H1 (cell line): ENCODE data around the gene FAM171A1. TPM values are rescaled to one million over a fixed set of nuclear protein-coding genes. Genes with fewer than 3 reads are reported as not detected.

ENCODE experiments used
- CTCF ChIA-PET: fragments of 300-600 bp; sonication (Branson Sonifier 250); formaldehyde crosslinking; loops from one replicate; lab custom pipeline; 2021; ENCODE audit not compliant: partially characterized antibody; lab: Charles Lee
- POLR2A ChIA-PET: fragments of 300-600 bp; sonication (Branson Sonifier 250); formaldehyde crosslinking; loops from one replicate; lab custom pipeline; 2021; ENCODE audit warnings: inconsistent platforms; ENCODE audit not compliant: partially characterized antibody; lab: Charles Lee
- DNase-seq, 2 experiments: peaks; one replicate each; pipeline versions ENCODE4 v3.0.0 to v3.0.0-alpha.2; 2010 to 2022; ENCODE audit warnings: low spot score in 2 of 2, low read depth in 1 of 2, mixed read lengths in 1 of 2
- FAIRE-seq: peaks from 2 replicates; lab custom pipeline; 2011; peaks lifted over from hg19 to GRCh38; lab: Jason Lieb, UNC
- H2AFZ ChIP-seq: 2 replicates; pipeline ENCODE4 v1.8.1; 2012; ENCODE audit warnings: low read length, inconsistent platforms
- H2AK5ac ChIP-seq: 2 replicates; pipeline ENCODE4 v1.6.1; 2013; ENCODE audit warnings: low read depth, low read length
- H2BK120ac ChIP-seq: replicated peaks from 2 replicates; pipeline ENCODE3; 2013; ENCODE audit warnings: low read depth, low read length, inconsistent platforms
- H2BK12ac ChIP-seq: 2 replicates; pipeline ENCODE4 v1.6.1; 2013; ENCODE audit warnings: low read depth, low read length
- H2BK15ac ChIP-seq: 2 replicates; pipeline ENCODE4 v1.6.1; 2013; ENCODE audit warnings: low read length
- H2BK20ac ChIP-seq: 2 replicates; pipeline ENCODE4 v1.6.1; 2013; ENCODE audit warnings: low read length
- H2BK5ac ChIP-seq: 2 replicates; pipeline ENCODE4 v1.6.1; 2013; ENCODE audit warnings: low read depth, low read length
- H3K14ac ChIP-seq: 2 replicates; pipeline ENCODE4 v1.6.1; 2013; ENCODE audit warnings: inconsistent platforms; ENCODE audit not compliant: insufficient read length
- H3K18ac ChIP-seq: 2 replicates; pipeline ENCODE4 v1.6.1; 2013; ENCODE audit warnings: low read length; ENCODE audit errors: extremely low read depth
- H3K23ac ChIP-seq: 2 replicates; pipeline ENCODE4 v1.6.1; 2013; ENCODE audit warnings: inconsistent platforms; ENCODE audit not compliant: insufficient read length
- H3K23me2 ChIP-seq: 2 replicates; pipeline ENCODE4 v1.6.1; 2013; ENCODE audit warnings: low read depth, low read length
- H3K27ac ChIP-seq: 2 replicates; pipeline ENCODE4 v1.6.1; 2011; ENCODE audit warnings: low read depth, low read length, inconsistent platforms
- H3K27me3 ChIP-seq, 4 experiments: replicated peaks in 1 of 4; 1 replicate in 1 of 4; 2 replicates in 3 of 4; pipeline versions ENCODE4 v1.6.1 to v1.8.1; 2011 to 2013; ENCODE audit warnings: low read length in 3 of 4, mild to moderate bottlenecking in 3 of 4, inconsistent platforms in 2 of 4, mixed read lengths in 2 of 4, moderate library complexity in 1 of 4; ENCODE audit not compliant: control insufficient read depth in 3 of 4, insufficient read depth in 3 of 4; ENCODE audit errors: extremely low read depth in 1 of 4
- H3K36me3 ChIP-seq, 4 experiments: 2 replicates each; pipeline versions ENCODE4 v1.6.1 to v1.8.1; 2011 to 2013; ENCODE audit warnings: mild to moderate bottlenecking in 4 of 4, low read length in 3 of 4, moderate library complexity in 2 of 4, control low read depth in 1 of 4, inconsistent platforms in 1 of 4; ENCODE audit not compliant: insufficient read depth in 4 of 4, control insufficient read depth in 2 of 4
- H3K4ac ChIP-seq: replicated peaks from 2 replicates; pipeline ENCODE3; 2013; ENCODE audit warnings: low read length, low read depth, mixed read lengths, inconsistent platforms; ENCODE audit not compliant: insufficient read length
- H3K4me1 ChIP-seq, 4 experiments: replicated peaks in 1 of 4; 1 replicate in 1 of 4; 2 replicates in 3 of 4; pipeline versions ENCODE4 v1.6.1 to v1.8.1; 2011 to 2013; ENCODE audit warnings: low read length in 3 of 4, inconsistent platforms in 2 of 4, mixed read lengths in 1 of 4; ENCODE audit not compliant: insufficient read depth in 4 of 4, control insufficient read depth in 3 of 4
- H3K4me2 ChIP-seq, 2 experiments: 2 replicates each; pipeline versions ENCODE4 v1.6.1 to v1.8.1; 2011 to 2013; ENCODE audit warnings: low read depth in 2 of 2, low read length in 2 of 2, control low read depth in 1 of 2, inconsistent platforms in 1 of 2, mild to moderate bottlenecking in 1 of 2; ENCODE audit not compliant: insufficient read depth in 1 of 2
- H3K4me3 ChIP-seq, 4 experiments: fragments of 200-600, 300-600 bp in 1 of 4; sonication (generic), shearing (Covaris generic), sonication (Bioruptor Twin) in 1 of 4; 2 replicates each; pipeline versions ENCODE4 v1.5.1 to v1.8.1; 2011 to 2016; ENCODE audit warnings: low read length in 4 of 4, low read depth in 3 of 4, control low read depth in 2 of 4, inconsistent platforms in 2 of 4, mild to moderate bottlenecking in 2 of 4, mixed read lengths in 1 of 4, moderate library complexity in 1 of 4; ENCODE audit not compliant: insufficient read depth in 2 of 4; ENCODE audit errors: extremely low read depth in 1 of 4
- H3K56ac ChIP-seq: replicated peaks from 2 replicates; pipeline ENCODE3; 2013; ENCODE audit warnings: low read depth, mild to moderate bottlenecking, mixed read lengths, low read length, inconsistent platforms; ENCODE audit not compliant: insufficient read length
- H3K79me1 ChIP-seq: 2 replicates; pipeline ENCODE4 v1.6.1; 2013; ENCODE audit warnings: low read depth, low read length, control low read depth
- H3K79me2 ChIP-seq, 2 experiments: 2 replicates each; pipeline versions ENCODE4 v1.6.1 to v1.8.1; 2012 to 2013; ENCODE audit warnings: low read length in 2 of 2, mild to moderate bottlenecking in 2 of 2, inconsistent platforms in 1 of 2; ENCODE audit not compliant: insufficient read depth in 2 of 2, control insufficient read depth in 1 of 2
- H3K9ac ChIP-seq, 4 experiments: replicated peaks in 1 of 4; 1 replicate in 1 of 4; 2 replicates in 3 of 4; pipeline versions ENCODE4 v1.6.1 to v1.8.1; 2011 to 2013; ENCODE audit warnings: low read depth in 3 of 4, low read length in 3 of 4, control low read depth in 2 of 4, mild to moderate bottlenecking in 2 of 4, moderate library complexity in 2 of 4, inconsistent platforms in 1 of 4; ENCODE audit errors: extremely low read depth in 1 of 4
- H3K9me3 ChIP-seq, 2 experiments: 2 replicates each; pipeline versions ENCODE4 v1.6.1 to v1.8.1; 2012 to 2013; ENCODE audit warnings: mild to moderate bottlenecking in 2 of 2, moderate library complexity in 2 of 2, control low read depth in 1 of 2, inconsistent platforms in 1 of 2, low read depth in 1 of 2, low read length in 1 of 2, mixed read lengths in 1 of 2; ENCODE audit not compliant: insufficient read depth in 2 of 2
- H4K20me1 ChIP-seq, 2 experiments: replicated peaks in 1 of 2; 2 replicates each; pipeline versions ENCODE3 to v1.8.1; 2011 to 2013; ENCODE audit warnings: inconsistent platforms in 2 of 2, low read length in 2 of 2, mild to moderate bottlenecking in 1 of 2; ENCODE audit not compliant: insufficient read depth in 2 of 2, control insufficient read depth in 1 of 2
- H4K5ac ChIP-seq: 2 replicates; pipeline ENCODE4 v1.6.1; 2013; ENCODE audit warnings: low read length, low read depth, mixed read lengths, inconsistent platforms; ENCODE audit not compliant: insufficient read length
- H4K8ac ChIP-seq: 2 replicates; pipeline ENCODE4 v1.8.0; 2013; ENCODE audit warnings: mild to moderate bottlenecking, moderate library complexity, low read length, inconsistent platforms; ENCODE audit not compliant: insufficient read depth; ENCODE audit errors: extremely low read depth
- H4K91ac ChIP-seq: replicated peaks from 2 replicates; pipeline ENCODE3; 2013; ENCODE audit warnings: low read length, mixed read lengths, inconsistent platforms; ENCODE audit not compliant: insufficient read length
- CHD1 ChIP-seq: IDR thresholded peaks from 2 replicates; pipeline ENCODE4 v1.6.1; 2012; ENCODE audit warnings: low read depth, low read length, improper control_type of control experiment
- EP300 ChIP-seq, 2 experiments: IDR thresholded peaks; 1 replicate in 1 of 2; 2 replicates in 1 of 2; pipeline ENCODE4 v1.6.1; 2011 to 2012; ENCODE audit warnings: low read depth in 2 of 2, low read length in 2 of 2, mild to moderate bottlenecking in 2 of 2, borderline replicate concordance in 1 of 2, inconsistent platforms in 1 of 2, moderate library complexity in 1 of 2
- EZH2 ChIP-seq: fragments of 200-600 bp; sonication (generic); IDR thresholded peaks from 2 replicates; pipeline ENCODE4 v1.7.1; 2012; ENCODE audit warnings: low read depth, mild to moderate bottlenecking, moderate library complexity, low read length, inconsistent platforms; ENCODE audit not compliant: severe bottlenecking
- GABPA ChIP-seq: IDR thresholded peaks from 2 replicates; pipeline ENCODE4 v1.6.1; 2011; ENCODE audit warnings: mild to moderate bottlenecking, low read length, moderate library complexity, borderline replicate concordance; ENCODE audit not compliant: insufficient read depth
- KDM4A ChIP-seq: IDR thresholded peaks from one replicate; pipeline ENCODE4 v1.7.1; 2012; ENCODE audit warnings: low read depth, mild to moderate bottlenecking, moderate library complexity, low read length, inconsistent platforms; ENCODE audit not compliant: severe bottlenecking
- KDM5A ChIP-seq: fragments of 200-600 bp; IDR thresholded peaks from 2 replicates; pipeline ENCODE4 v1.7.1; 2012; ENCODE audit warnings: mild to moderate bottlenecking, low read length, inconsistent platforms, mixed read lengths
- NRF1 ChIP-seq: IDR thresholded peaks from 2 replicates; pipeline ENCODE4 v1.6.1; 2011; ENCODE audit warnings: mild to moderate bottlenecking, low read depth, low read length, improper control_type of control experiment
- PHF8 ChIP-seq: fragments of 200-600 bp; sonication (generic); conservative IDR thresholded peaks from 2 replicates; pipeline ENCODE4 v1.7.1; 2012; ENCODE audit warnings: low read depth, mild to moderate bottlenecking, inconsistent platforms, low read length, moderate library complexity
- RAD21 ChIP-seq, 2 experiments: IDR thresholded peaks in 1 of 2; conservative IDR thresholded peaks in 1 of 2; 2 replicates each; pipeline ENCODE4 v1.6.1; 2011; ENCODE audit warnings: low read depth in 2 of 2, low read length in 2 of 2, improper control_type of control experiment in 1 of 2, inconsistent platforms in 1 of 2, mild to moderate bottlenecking in 1 of 2, moderate library complexity in 1 of 2
- SIN3A ChIP-seq, 2 experiments: IDR thresholded peaks in 1 of 2; conservative IDR thresholded peaks in 1 of 2; 2 replicates each; pipeline ENCODE4 v1.6.1; 2011 to 2012; ENCODE audit warnings: low read length in 2 of 2, improper control_type of control experiment in 1 of 2, low read depth in 1 of 2, mild to moderate bottlenecking in 1 of 2
- SRF ChIP-seq: IDR thresholded peaks from 2 replicates; pipeline ENCODE4 v1.6.1; 2011; ENCODE audit warnings: mild to moderate bottlenecking, low read depth, low read length, moderate library complexity
- TEAD4 ChIP-seq: IDR thresholded peaks from 2 replicates; pipeline ENCODE4 v1.6.1; 2012; ENCODE audit warnings: low read depth, low read length, inconsistent platforms, mixed read lengths
- WGBS, 2 experiments: shearing (Covaris generic) in 1 of 2; methylation state at CpG; one replicate each; pipeline versions ENCODE4 v1.1.6 to v1.1.7; 2013 to 2015; ENCODE audit warnings: low lambda C conversion rate in 2 of 2, mixed read lengths in 2 of 2, inconsistent platforms in 1 of 2, low coverage in 1 of 2, missing lambda C conversion rate in 1 of 2; ENCODE audit not compliant: insufficient replicate concordance in 2 of 2, insufficient coverage in 1 of 2, insufficient read length in 1 of 2; ENCODE audit errors: extremely low coverage in 1 of 2, missing lambda C conversion rate in 1 of 2; 5-methylcytosine and 5-hydroxymethylcytosine counted together
- polyA plus RNA-seq, 7 experiments: library from polyadenylated mRNA; depleted of rRNA in 3 of 7; stranded (reverse) in 5 of 7; unstranded in 2 of 7; fragments of >200 nt in 5 of 7; fragments of 200-250 nt in 2 of 7; gene quantifications; 1 replicate in 5 of 7; 2 replicates in 1 of 7; 4 replicates in 1 of 7; pipeline versions ENCODE4 v1.2.1 to v1.2.3, GENCODE V29; 2011 to 2013; ENCODE audit warnings: missing spikeins in 2 of 7, mixed read lengths in 2 of 7
- total RNA-seq: library from RNA; stranded (reverse); fragmentation: NEBNext Ultra II Directional; extraction: Animal tissue kit (Norgen Biotek cat#: 25700); gene quantifications from 2 replicates; pipeline ENCODE4 v1.2.1, GENCODE V29; 2021
- TF ChIP-seq, protein P1 (sequence below): IDR thresholded peaks from 2 replicates; pipeline ENCODE4 v1.6.1; 2011; ENCODE audit warnings: low read depth, mild to moderate bottlenecking, low read length; ENCODE audit not compliant: insufficient read depth

The FAM171A1 gene
- total and polyA plus RNA-seq, 2 of the 8 experiments (the other 6 are each of a cell fraction or from before 2014, with no cell fraction given) = 26.6 to 42.1 TPM

DNA sequence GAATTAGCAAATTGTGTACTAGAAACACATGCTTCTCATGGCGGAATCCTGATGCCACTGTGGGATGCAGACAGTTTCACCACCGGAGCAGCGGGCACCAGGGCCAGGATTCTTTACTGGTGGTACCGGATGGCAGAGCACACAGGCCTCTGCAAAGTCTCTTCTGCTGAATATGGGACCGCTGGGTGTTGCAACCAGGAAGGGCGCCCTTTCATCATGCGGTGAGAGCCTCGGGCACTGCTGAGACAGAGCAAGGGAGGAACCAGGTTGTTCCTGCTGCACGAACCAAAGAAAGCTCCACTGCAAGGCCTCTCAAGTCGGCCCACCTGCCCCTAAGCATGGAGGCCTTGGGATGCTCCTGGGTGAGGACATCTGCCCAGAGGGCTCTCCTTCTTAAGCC, 145.6 kb downstream of the FAM171A1 start:
- Histone ChIP-seq H2BK20ac (no peak overlapping the region), H2AFZ (no peak overlapping the region), H4K5ac (no peak overlapping the region), H3K9me3 (no peaks in the 10 kb centered on the region), H3K23ac (no peak overlapping the region), H3K27ac (no peak overlapping the region), H3K4me2 (no peak overlapping the region), H3K4me1 (no peaks in the 10 kb centered on the region), H3K79me1 (no peaks in the 10 kb centered on the region), H4K91ac (no peak overlapping the region), H3K4ac (no peak overlapping the region), H2BK5ac (no peak overlapping the region), H2BK15ac (no peak overlapping the region), H3K79me2 (no peaks in the 10 kb centered on the region), H2AK5ac (no peak overlapping the region), H4K20me1 (peaks cover 0 to 4% of the 10 kb centered on the region in 2 experiments), H3K4me3 (no peak overlapping the region), H2BK12ac (no peak overlapping the region), H3K56ac (no peak overlapping the region), H2BK120ac (no peak overlapping the region), H3K18ac (no peak overlapping the region), H3K9ac (no peak overlapping the region), H3K14ac (no peak overlapping the region), H3K27me3 (no peaks in the 10 kb centered on the region), H3K23me2 (peaks cover 6% of the 10 kb centered on the region; the same call in 1 of the 2 replicates), H3K36me3 (no peaks in the 10 kb centered on the region; a peak in 1 of 8 replicates), H4K8ac (no peak overlapping the region)
- POLR2A ChIA-PET = no interaction called here
- WGBS, 2 experiments = 94% methylated on average over 10 of the region's 10 CpGs; no CpG with 5 or more reads in 1 of the 2 experiments
- DNase-seq = no peak
- CTCF ChIA-PET = interaction anchor here (1.0 to 4.6 kb wide), 2 partner anchors 16 to 18 kb away, joined by 3 to 21 read pairs; no protein-coding TSS in a partner anchor
- no peak for FAIRE-seq
- TF ChIP-seq SIN3A (conservative IDR thresholded peaks at IDR 0.05 in 1 of 2, IDR thresholded peaks at IDR 0.05 in 1 of 2; ENCODE audit: low read depth in 1 of 2, low read length in 2 of 2) (no peak), TEAD4 (no peak), EZH2 (no peak), KDM5A (no peak), KDM4A (no peak), EP300 (IDR thresholded peaks at IDR 0.05; ENCODE audit: borderline replicate concordance in 1 of 2, low read depth in 2 of 2, low read length in 2 of 2) (no peak), NRF1 (no peak), CHD1 (no peak), SRF (no peak), GABPA (no peak), RAD21 (IDR thresholded peaks at IDR 0.05 in 1 of 2, conservative IDR thresholded peaks at IDR 0.05 in 1 of 2; ENCODE audit: low read depth in 2 of 2, low read length in 2 of 2) (no peak), PHF8 (no peak)
- TF ChIP-seq, protein P1, sequence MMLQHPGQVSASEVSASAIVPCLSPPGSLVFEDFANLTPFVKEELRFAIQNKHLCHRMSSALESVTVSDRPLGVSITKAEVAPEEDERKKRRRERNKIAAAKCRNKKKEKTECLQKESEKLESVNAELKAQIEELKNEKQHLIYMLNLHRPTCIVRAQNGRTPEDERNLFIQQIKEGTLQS = no peak
